ENCODE results near the gene CDH13. TPM values are rescaled to one million over a fixed set of nuclear protein-coding genes. Genes with fewer than 3 reads are reported as not detected.

Gene CDH13
- total RNA-seq, 2 experiments from 2014 or later: not detected

DNA sequence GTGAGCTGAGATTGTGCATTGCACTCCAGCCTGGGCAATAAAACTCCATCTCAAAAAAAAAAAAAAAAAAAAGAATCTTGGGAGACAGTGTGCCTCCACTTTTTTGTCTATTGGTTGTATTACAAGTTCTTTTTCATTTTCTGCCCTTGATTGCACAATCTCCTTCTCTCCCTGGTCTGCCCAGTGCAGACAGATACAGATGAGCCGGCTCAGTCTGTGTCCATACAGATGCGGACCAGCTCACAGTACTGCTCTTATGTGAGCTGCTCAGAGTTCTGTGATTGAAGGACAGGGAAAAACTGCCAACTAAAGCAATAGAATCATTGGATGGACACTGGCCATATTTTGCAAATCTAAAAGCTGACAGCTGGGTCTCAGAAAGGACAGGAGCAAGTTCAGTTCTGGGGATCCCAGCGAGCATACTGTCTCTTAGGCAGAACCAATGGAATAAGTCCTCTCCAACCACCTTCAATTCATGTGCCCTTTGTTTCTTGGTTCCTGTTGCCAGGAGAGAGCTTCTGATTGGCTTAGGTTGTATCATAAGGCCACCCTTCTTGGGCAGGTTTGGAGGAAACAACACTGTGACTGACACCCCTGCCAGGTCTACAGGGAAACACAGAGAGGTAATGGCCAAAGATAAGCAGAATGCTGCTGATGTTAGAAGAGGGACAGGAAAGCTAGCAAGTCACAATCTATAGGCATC lies 685.4 kb downstream of the CDH13 start:
- TF ChIP-seq EZH2phosphoT487 (IDR thresholded peaks at IDR 0.05; ENCODE audit: borderline replicate concordance, low read depth, low read length): no peak
- TF ChIP-seq, protein P1, sequence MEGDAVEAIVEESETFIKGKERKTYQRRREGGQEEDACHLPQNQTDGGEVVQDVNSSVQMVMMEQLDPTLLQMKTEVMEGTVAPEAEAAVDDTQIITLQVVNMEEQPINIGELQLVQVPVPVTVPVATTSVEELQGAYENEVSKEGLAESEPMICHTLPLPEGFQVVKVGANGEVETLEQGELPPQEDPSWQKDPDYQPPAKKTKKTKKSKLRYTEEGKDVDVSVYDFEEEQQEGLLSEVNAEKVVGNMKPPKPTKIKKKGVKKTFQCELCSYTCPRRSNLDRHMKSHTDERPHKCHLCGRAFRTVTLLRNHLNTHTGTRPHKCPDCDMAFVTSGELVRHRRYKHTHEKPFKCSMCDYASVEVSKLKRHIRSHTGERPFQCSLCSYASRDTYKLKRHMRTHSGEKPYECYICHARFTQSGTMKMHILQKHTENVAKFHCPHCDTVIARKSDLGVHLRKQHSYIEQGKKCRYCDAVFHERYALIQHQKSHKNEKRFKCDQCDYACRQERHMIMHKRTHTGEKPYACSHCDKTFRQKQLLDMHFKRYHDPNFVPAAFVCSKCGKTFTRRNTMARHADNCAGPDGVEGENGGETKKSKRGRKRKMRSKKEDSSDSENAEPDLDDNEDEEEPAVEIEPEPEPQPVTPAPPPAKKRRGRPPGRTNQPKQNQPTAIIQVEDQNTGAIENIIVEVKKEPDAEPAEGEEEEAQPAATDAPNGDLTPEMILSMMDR (conservative IDR thresholded peaks at IDR 0.05; ENCODE audit: low read length): no peak
- Histone ChIP-seq H3K4me3 (ENCODE audit: low read depth, low read length, poor library complexity, severe bottlenecking) (no peak overlapping the region), H4K20me1 (ENCODE audit: insufficient read depth, low read length) (no peaks in the 10 kb centered on the region), H3K9me3 (ENCODE audit: low read length) (no peaks in the 10 kb centered on the region), H3K36me3 (ENCODE audit: insufficient read depth, low read length) (no peaks in the 10 kb centered on the region), H3K27ac (ENCODE audit: low read depth, low read length, poor library complexity, severe bottlenecking) (no peak overlapping the region), H3K4me1 (ENCODE audit: insufficient read depth, low read length, poor library complexity, severe bottlenecking) (no peaks in the 10 kb centered on the region), H3K79me2 (ENCODE audit: insufficient read depth, low read depth, low read length) (no peaks in the 10 kb centered on the region), H2AFZ (ENCODE audit: low read length) (no peak overlapping the region), H3K9me2 (ENCODE audit: insufficient read depth, low read length) (no peaks in the 10 kb centered on the region), H3K4me2 (ENCODE audit: low read length) (no peak overlapping the region)
- no peak for DNase-seq (ENCODE audit: low spot score)
- ChIA-PET CTCF (ENCODE audit: unreplicated experiment) (no interaction called here), POLR2A (interaction anchor here (0.7 kb wide), 1 partner anchor 311 kb away, joined by 3 read pairs; no protein-coding TSS in a partner anchor)
- intact Hi-C loops (cut with micrococcal nuclease; ENCODE audit: unreplicated experiment): no loop called here
- BruUV-seq (replicated peaks): no TSS peak

DNA sequence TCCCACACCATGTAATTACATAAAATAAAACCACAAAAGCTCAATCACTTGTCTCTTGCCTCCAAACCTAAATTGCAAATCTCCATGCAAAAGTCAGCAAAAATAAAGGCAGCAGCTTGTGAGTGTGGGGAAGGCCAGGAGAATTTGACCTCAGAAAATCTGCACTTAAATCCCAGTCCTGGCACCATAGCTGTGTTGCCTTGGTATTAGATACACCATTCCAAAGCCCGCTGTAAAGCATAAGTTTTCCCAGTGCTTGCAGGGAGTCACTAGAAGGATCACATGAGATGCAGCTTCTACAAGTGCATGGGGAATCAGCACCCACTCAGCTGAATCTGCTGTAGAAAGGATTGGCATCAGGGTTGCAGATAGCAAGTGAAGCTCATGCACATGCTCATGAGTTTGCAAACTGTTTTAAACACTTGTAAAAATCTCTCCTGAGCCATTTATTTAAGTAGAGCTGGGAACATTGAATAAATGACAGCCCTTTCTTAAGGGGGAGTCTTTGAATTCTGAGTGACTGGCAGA lies 686.0 kb downstream of the CDH13 start:
- BruUV-seq (replicated peaks): no TSS peak
- POLR2A ChIA-PET: interaction anchor here (0.7 kb wide), 1 partner anchor 310 kb away, joined by 3 read pairs; no protein-coding TSS in a partner anchor

More for the DNA sequence above, 686.0 kb downstream of the CDH13 start:
- CTCF ChIA-PET (ENCODE audit: unreplicated experiment): no interaction called here
- DNase-seq (ENCODE audit: low spot score): no peak
- TF ChIP-seq, protein P1 (conservative IDR thresholded peaks at IDR 0.05; ENCODE audit: low read length): no peak
- no peak for TF ChIP-seq EZH2phosphoT487 (IDR thresholded peaks at IDR 0.05; ENCODE audit: borderline replicate concordance, low read depth, low read length)
- Histone ChIP-seq H4K20me1 (ENCODE audit: insufficient read depth, low read length) (no peaks in the 10 kb centered on the region), H3K79me2 (ENCODE audit: insufficient read depth, low read depth, low read length) (no peaks in the 10 kb centered on the region), H3K9me3 (ENCODE audit: low read length) (no peaks in the 10 kb centered on the region), H3K9me2 (ENCODE audit: insufficient read depth, low read length) (no peaks in the 10 kb centered on the region), H3K4me3 (ENCODE audit: low read depth, low read length, poor library complexity, severe bottlenecking) (no peak overlapping the region), H3K4me2 (ENCODE audit: low read length) (no peak overlapping the region), H3K36me3 (ENCODE audit: insufficient read depth, low read length) (no peaks in the 10 kb centered on the region), H3K4me1 (ENCODE audit: insufficient read depth, low read length, poor library complexity, severe bottlenecking) (no peaks in the 10 kb centered on the region), H2AFZ (ENCODE audit: low read length) (no peak overlapping the region), H3K27ac (ENCODE audit: low read depth, low read length, poor library complexity, severe bottlenecking) (no peak overlapping the region)
- intact Hi-C loops (cut with micrococcal nuclease; ENCODE audit: unreplicated experiment): no loop called here

Measured in OCI-LY7 (cell line).